Fibroblast of lung (primary cell): ENCODE data around the gene CGB7. TPM values are rescaled to one million over a fixed set of nuclear protein-coding genes. Genes with fewer than 3 reads are reported as not detected.
"Not testable (repeated sequence)": the region's sequence is repeated elsewhere in the genome, so short reads cannot be mapped to it uniquely, and the experiment has no call there.

ENCODE experiments used
- DNase-seq, 2 donors: peaks; one replicate each; pipeline versions ENCODE4 v3.0.0 to v3.0.0-alpha.2; 2010; ENCODE audit warnings: low read depth in 2 of 2
- H2AFZ ChIP-seq: 2 replicates; pipeline ENCODE4 v1.5.1; 2012; ENCODE audit warnings: low read length, control low read depth, inconsistent platforms
- H3K27ac ChIP-seq: 2 replicates; pipeline ENCODE4 v1.5.1; 2011; ENCODE audit warnings: low read length, control low read depth; ENCODE audit not compliant: insufficient read depth
- H3K27me3 ChIP-seq: 2 replicates; pipeline ENCODE4 v1.5.1; 2011; ENCODE audit warnings: mild to moderate bottlenecking, low read length; ENCODE audit not compliant: control insufficient read depth, insufficient read depth
- H3K36me3 ChIP-seq: 2 replicates; pipeline ENCODE4 v1.5.1; 2011; ENCODE audit warnings: low read length; ENCODE audit not compliant: control insufficient read depth, insufficient read depth
- H3K4me1 ChIP-seq: 2 replicates; pipeline ENCODE4 v1.5.1; 2011; ENCODE audit warnings: low read length; ENCODE audit not compliant: control insufficient read depth, insufficient read depth; ENCODE audit errors: extremely low read depth
- H3K4me2 ChIP-seq: 2 replicates; pipeline ENCODE4 v1.5.1; 2011; ENCODE audit warnings: low read length, control low read depth; ENCODE audit not compliant: insufficient read depth; ENCODE audit errors: extremely low read depth
- H3K4me3 ChIP-seq, 4 experiments: fragments of 200-600 bp in 1 of 4; sonication (generic) in 1 of 4; replicated peaks in 1 of 4; 2 replicates each; pipeline ENCODE4 v1.5.1; 2011 to 2016; ENCODE audit warnings: low read length in 4 of 4, low read depth in 3 of 4, mild to moderate bottlenecking in 3 of 4, control low read depth in 2 of 4, inconsistent platforms in 1 of 4, mixed read lengths in 1 of 4; ENCODE audit not compliant: insufficient read depth in 1 of 4; ENCODE audit errors: control extremely low read depth in 1 of 4
- H3K79me2 ChIP-seq: 2 replicates; pipeline ENCODE4 v1.5.1; 2012; ENCODE audit warnings: mild to moderate bottlenecking, low read length, inconsistent platforms; ENCODE audit not compliant: control insufficient read depth, insufficient read depth
- H3K9ac ChIP-seq: 2 replicates; pipeline ENCODE4 v1.5.1; 2011; ENCODE audit warnings: mild to moderate bottlenecking, low read length, control low read depth; ENCODE audit not compliant: insufficient read depth
- H3K9me3 ChIP-seq: 2 replicates; pipeline ENCODE4 v1.5.1; 2012; ENCODE audit warnings: low read depth, low read length; ENCODE audit not compliant: control insufficient read depth, insufficient read depth
- H4K20me1 ChIP-seq: 2 replicates; pipeline ENCODE4 v1.5.1; 2011; ENCODE audit warnings: low read length; ENCODE audit not compliant: control insufficient read depth, insufficient read depth; ENCODE audit errors: extremely low read depth
- EZH2 ChIP-seq: IDR thresholded peaks from 2 replicates; pipeline ENCODE4 v1.5.1; 2012; ENCODE audit warnings: low read length, control low read depth, mild to moderate bottlenecking; ENCODE audit errors: missing control alignments
- polyA plus RNA-seq, 2 donors: library from polyadenylated mRNA; depleted of rRNA in 1 of 2; stranded (reverse) in 1 of 2; unstranded in 1 of 2; fragments of >200 nt; gene quantifications; 2 replicates each; pipeline ENCODE4 v1.2.1, GENCODE V29; 2011 to 2012; ENCODE audit warnings: missing spikeins in 1 of 2
- total RNA-seq: library from RNA; depleted of rRNA; stranded (reverse); fragments of >200 nt; gene quantifications from 2 replicates; pipeline ENCODE4 v1.2.1, GENCODE V29; 2014
- TF ChIP-seq, protein P1 (sequence below), 2 donors: IDR thresholded peaks in 1 of 2; conservative IDR thresholded peaks in 1 of 2; 1 replicate in 1 of 2; 2 replicates in 1 of 2; pipeline ENCODE4 v1.5.1; 2011 to 2012; ENCODE audit warnings: low read length in 2 of 2, control low read depth in 1 of 2, inconsistent platforms in 1 of 2, low read depth in 1 of 2, mild to moderate bottlenecking in 1 of 2

Gene CGB7
- total and polyA plus RNA-seq, 2 donors (not counting 1 experiment from before 2014, with no cell fraction given), result under 0.01 to 0.12 TPM

DNA sequence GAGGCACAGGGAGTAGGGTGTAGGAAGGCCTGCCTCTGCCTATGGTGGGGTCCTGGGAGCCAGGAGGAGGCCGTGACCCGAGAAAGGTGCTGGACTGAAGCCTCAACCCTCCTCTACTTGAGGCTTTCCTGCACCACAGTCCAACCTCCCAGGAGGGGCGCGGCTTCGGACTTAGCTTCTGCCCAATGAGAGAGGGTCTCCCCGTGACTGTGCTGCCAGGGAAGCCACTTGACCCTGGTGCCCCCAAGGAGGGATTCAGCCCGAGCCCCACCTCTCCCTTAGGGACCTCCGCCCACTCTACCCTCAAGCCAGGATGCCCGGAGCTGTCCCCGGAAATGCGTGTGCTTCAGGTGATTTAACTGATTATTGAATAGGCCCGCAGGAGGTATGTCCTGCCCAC, 8.5 kb downstream of the CGB7 start, which contains the start of gene CGB8:
Gene CGB8, minus strand, starts transcription at position 101 of the 400 bp plus-strand sequence. CDS start 372 bp downstream, outside the sequence.
- H3K36me3 ChIP-seq, H3K27me3 ChIP-seq, H3K9me3 ChIP-seq, DNase-seq, H2AFZ ChIP-seq, H3K27ac ChIP-seq, H3K79me2 ChIP-seq, H4K20me1 ChIP-seq, H3K9ac ChIP-seq, H3K4me3 ChIP-seq, H3K4me2 ChIP-seq, H3K4me1 ChIP-seq: not testable (repeated sequence)

DNA sequence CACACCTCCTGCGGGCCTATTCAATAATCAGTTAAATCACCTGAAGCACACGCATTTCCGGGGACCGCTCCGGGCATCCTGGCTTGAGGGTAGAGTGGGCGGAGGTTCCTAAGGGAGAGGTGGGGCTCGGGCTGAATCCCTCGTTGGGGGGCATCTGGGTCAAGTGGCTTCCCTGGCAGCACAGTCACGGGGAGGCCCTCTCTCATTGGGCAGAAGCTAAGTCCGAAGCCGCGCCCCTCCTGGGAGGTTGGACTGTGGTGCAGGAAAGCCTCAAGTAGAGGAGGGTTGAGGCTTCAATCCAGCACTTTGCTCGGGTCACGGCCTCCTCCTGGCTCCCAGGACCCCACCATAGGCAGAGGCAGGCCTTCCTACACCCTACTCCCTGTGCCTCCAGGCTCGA, 14.0 kb downstream of the CGB7 start, which contains the start of gene CGB5:
Gene CGB5, plus strand, starts transcription at position 301 of the 400 bp plus-strand sequence. CDS start 362 bp downstream, outside the sequence.
- not testable (repeated sequence) for H4K20me1 ChIP-seq, H3K4me2 ChIP-seq, H3K4me1 ChIP-seq, H3K36me3 ChIP-seq, H2AFZ ChIP-seq, H3K9ac ChIP-seq, H3K9me3 ChIP-seq, H3K27ac ChIP-seq, H3K79me2 ChIP-seq, H3K4me3 ChIP-seq, DNase-seq, H3K27me3 ChIP-seq

- not testable (repeated sequence) for H3K4me1 ChIP-seq, H3K4me2 ChIP-seq, H3K27ac ChIP-seq, H3K9me3 ChIP-seq, H3K27me3 ChIP-seq, DNase-seq, H3K79me2 ChIP-seq, H3K9ac ChIP-seq, H4K20me1 ChIP-seq, H2AFZ ChIP-seq, H3K36me3 ChIP-seq, H3K4me3 ChIP-seq
Measured at GRCh38 chr19:49042666-49043065, 14.9 kb downstream of the CGB7 start.

- H3K4me3 ChIP-seq, result no peak overlapping the region
- H3K79me2 ChIP-seq, result no peaks in the 10 kb centered on the region
- H2AFZ ChIP-seq, result no peak overlapping the region
- no peak for TF ChIP-seq EZH2
- TF ChIP-seq, protein P1, sequence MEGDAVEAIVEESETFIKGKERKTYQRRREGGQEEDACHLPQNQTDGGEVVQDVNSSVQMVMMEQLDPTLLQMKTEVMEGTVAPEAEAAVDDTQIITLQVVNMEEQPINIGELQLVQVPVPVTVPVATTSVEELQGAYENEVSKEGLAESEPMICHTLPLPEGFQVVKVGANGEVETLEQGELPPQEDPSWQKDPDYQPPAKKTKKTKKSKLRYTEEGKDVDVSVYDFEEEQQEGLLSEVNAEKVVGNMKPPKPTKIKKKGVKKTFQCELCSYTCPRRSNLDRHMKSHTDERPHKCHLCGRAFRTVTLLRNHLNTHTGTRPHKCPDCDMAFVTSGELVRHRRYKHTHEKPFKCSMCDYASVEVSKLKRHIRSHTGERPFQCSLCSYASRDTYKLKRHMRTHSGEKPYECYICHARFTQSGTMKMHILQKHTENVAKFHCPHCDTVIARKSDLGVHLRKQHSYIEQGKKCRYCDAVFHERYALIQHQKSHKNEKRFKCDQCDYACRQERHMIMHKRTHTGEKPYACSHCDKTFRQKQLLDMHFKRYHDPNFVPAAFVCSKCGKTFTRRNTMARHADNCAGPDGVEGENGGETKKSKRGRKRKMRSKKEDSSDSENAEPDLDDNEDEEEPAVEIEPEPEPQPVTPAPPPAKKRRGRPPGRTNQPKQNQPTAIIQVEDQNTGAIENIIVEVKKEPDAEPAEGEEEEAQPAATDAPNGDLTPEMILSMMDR (conservative IDR thresholded peaks at IDR 0.05 in 1 of 2, IDR thresholded peaks at IDR 0.05 in 1 of 2; ENCODE audit: low read depth in 1 of 2, low read length in 2 of 2), result no peak
- H3K4me1 ChIP-seq, result no peaks in the 10 kb centered on the region
- H3K9ac ChIP-seq, result no peak overlapping the region
- H3K4me2 ChIP-seq, result no peak overlapping the region
- H3K27ac ChIP-seq, result no peak overlapping the region
- no peaks in the 10 kb centered on the region for H3K9me3 ChIP-seq
- DNase-seq, result peak in 1 of 2 donors; percentile 71
- no peaks in the 10 kb centered on the region for H3K27me3 ChIP-seq
- H4K20me1 ChIP-seq, result no peaks in the 10 kb centered on the region
- H3K36me3 ChIP-seq, result no peaks in the 10 kb centered on the region
Measured at GRCh38 chr19:49042177-49042576, 15.4 kb downstream of the CGB7 start.

DNA sequence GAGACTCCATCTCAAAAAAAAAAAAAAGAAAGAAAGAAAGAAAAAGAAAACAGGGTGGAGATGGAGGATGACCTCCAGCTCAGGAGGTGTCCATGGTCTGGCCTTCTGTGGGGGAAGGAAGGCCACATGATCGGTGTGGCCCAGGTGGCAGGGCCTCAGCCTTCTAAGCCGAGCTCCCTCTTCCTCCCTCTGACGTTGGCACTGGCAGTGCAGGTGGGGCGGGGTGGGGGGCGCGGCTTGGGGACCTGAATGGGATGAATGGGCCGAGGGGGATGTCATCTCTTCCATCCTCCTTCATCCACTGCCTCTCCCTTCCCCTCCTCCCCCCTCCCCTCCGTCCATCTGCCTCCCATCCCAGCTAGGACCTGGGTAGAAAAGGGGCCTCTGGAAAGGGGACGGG, 17.8 kb downstream of the CGB7 start:
- H3K27me3 ChIP-seq, H3K4me1 ChIP-seq, H3K4me2 ChIP-seq, H4K20me1 ChIP-seq, H2AFZ ChIP-seq, H3K9ac ChIP-seq, H3K9me3 ChIP-seq, H3K27ac ChIP-seq, H3K36me3 ChIP-seq, DNase-seq, H3K79me2 ChIP-seq, H3K4me3 ChIP-seq: not testable (repeated sequence)

DNA sequence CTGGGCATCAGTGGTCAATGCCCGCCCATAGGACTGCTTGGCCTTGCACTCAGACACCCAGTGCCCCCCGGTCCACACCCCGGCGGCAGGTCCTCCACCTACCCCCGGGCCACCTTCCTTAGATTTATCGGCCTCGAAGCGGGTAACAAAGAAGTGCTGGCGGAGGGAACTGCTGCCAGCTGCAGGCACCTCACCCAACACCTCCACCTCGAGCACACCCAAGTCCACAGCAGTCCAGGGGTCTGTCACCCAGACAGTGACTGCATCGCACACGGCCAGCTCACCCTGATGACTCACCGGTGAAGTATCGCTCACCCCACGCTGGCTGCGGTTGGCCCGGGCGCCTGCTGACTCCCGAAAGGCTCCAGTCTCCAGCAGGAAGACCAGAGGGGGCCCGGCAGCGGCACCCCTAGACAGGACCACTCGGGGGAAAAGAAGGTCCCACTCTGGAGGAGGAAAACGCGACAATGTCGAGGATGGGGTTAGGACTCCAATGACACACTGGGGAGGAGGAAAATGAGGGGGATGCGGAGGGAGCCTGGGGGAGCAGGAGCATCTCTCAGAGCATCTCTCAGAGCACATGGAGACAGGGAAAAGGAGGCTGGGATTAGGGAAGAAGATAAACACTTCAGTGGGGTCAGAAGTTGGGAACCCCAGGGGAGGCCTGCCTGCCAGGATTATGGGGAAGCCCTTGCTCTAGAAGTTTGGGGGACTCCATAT, 18.8 kb downstream of the CGB7 start:
- not testable (repeated sequence) for H3K4me1 ChIP-seq, H3K79me2 ChIP-seq, H3K36me3 ChIP-seq, H3K27ac ChIP-seq, H3K9ac ChIP-seq, H4K20me1 ChIP-seq, H3K27me3 ChIP-seq, H3K9me3 ChIP-seq, H3K4me3 ChIP-seq, H2AFZ ChIP-seq, H3K4me2 ChIP-seq
- peak in 1 of 2 donors; percentile 87 for DNase-seq
